ENCODE measurements around the gene TFAP2A.

The TFAP2A gene

GRCh38 chr6:10386220-10386619 lies 28.7 kb downstream of the TFAP2A start:
- Histone ChIP-seq H2AFZ (ENCODE audit: low read length) (no peak overlapping the region), H3K79me2 (ENCODE audit: insufficient read depth, low read length) (no peaks in the 10 kb centered on the region), H3K27ac (ENCODE audit: low read depth, low read length, poor library complexity, severe bottlenecking) (no peak overlapping the region), H4K20me1 (ENCODE audit: insufficient read depth, low read length) (no peaks in the 10 kb centered on the region), H3K4me3 (ENCODE audit: low read depth, low read length, poor library complexity, severe bottlenecking) (no peak overlapping the region), H3K4me1 (ENCODE audit: insufficient read depth, low read length, severe bottlenecking) (no peaks in the 10 kb centered on the region), H3K27me3 (ENCODE audit: insufficient read depth, low read length) (peaks cover 5% of the 10 kb centered on the region; the same call in 1 of the 2 replicates), H3K9me3 (ENCODE audit: low read length) (no peaks in the 10 kb centered on the region), H3K9ac (ENCODE audit: low read length) (no peak overlapping the region), H3K9me2 (ENCODE audit: low read depth, low read length) (no peaks in the 10 kb centered on the region), H3K36me3 (ENCODE audit: insufficient read depth, low read length) (no peaks in the 10 kb centered on the region), H3K4me2 (ENCODE audit: low read length) (no peak overlapping the region), H3F3A (ENCODE audit: insufficient read depth, low read length) (no peaks in the 10 kb centered on the region)
- no peak for TF ChIP-seq CTCF (IDR thresholded peaks at IDR 0.05; ENCODE audit: low read length)
- TF ChIP-seq EZH2 (IDR thresholded peaks at IDR 0.05; ENCODE audit: borderline replicate concordance, low read length): no peak

GRCh38 chr6:10385524-10386132 lies 29.2 kb downstream of the TFAP2A start:
- Histone ChIP-seq H3F3A (ENCODE audit: insufficient read depth, low read length) (no peaks in the 10 kb centered on the region), H3K9me3 (ENCODE audit: low read length) (no peaks in the 10 kb centered on the region), H2AFZ (ENCODE audit: low read length) (no peak overlapping the region), H3K9ac (ENCODE audit: low read length) (no peak overlapping the region), H3K9me2 (ENCODE audit: low read depth, low read length) (no peaks in the 10 kb centered on the region), H3K27me3 (ENCODE audit: insufficient read depth, low read length) (0 out of 2 replicates have a peak, but pooled peaks cover 5% of the 10 kb centered on the region), H3K79me2 (ENCODE audit: insufficient read depth, low read length) (no peaks in the 10 kb centered on the region), H3K4me1 (ENCODE audit: insufficient read depth, low read length, severe bottlenecking) (no peaks in the 10 kb centered on the region), H3K27ac (ENCODE audit: low read depth, low read length, poor library complexity, severe bottlenecking) (no peak overlapping the region), H3K4me2 (ENCODE audit: low read length) (no peak overlapping the region), H4K20me1 (ENCODE audit: insufficient read depth, low read length) (no peaks in the 10 kb centered on the region), H3K36me3 (ENCODE audit: insufficient read depth, low read length) (no peaks in the 10 kb centered on the region), H3K4me3 (ENCODE audit: low read depth, low read length, poor library complexity, severe bottlenecking) (no peak overlapping the region)
- TF ChIP-seq EZH2 (IDR thresholded peaks at IDR 0.05; ENCODE audit: borderline replicate concordance, low read length) (no peak), CTCF (IDR thresholded peaks at IDR 0.05; ENCODE audit: low read length) (no peak)

GRCh38 chr6:10384610-10385523 lies 30.0 kb downstream of the TFAP2A start:
- H3K27ac ChIP-seq (ENCODE audit: low read depth, low read length, poor library complexity, severe bottlenecking): no peak overlapping the region
- H3K36me3 ChIP-seq (ENCODE audit: insufficient read depth, low read length): no peaks in the 10 kb centered on the region
- no peak overlapping the region for H2AFZ ChIP-seq (ENCODE audit: low read length)
- H4K20me1 ChIP-seq (ENCODE audit: insufficient read depth, low read length): no peaks in the 10 kb centered on the region
- H3K4me3 ChIP-seq (ENCODE audit: low read depth, low read length, poor library complexity, severe bottlenecking): no peak overlapping the region
- no peaks in the 10 kb centered on the region for H3K9me3 ChIP-seq (ENCODE audit: low read length)
- no peaks in the 10 kb centered on the region for H3K27me3 ChIP-seq (ENCODE audit: insufficient read depth, low read length)
- H3K9ac ChIP-seq (ENCODE audit: low read length): no peak overlapping the region
- H3K9me2 ChIP-seq (ENCODE audit: low read depth, low read length): no peaks in the 10 kb centered on the region
- TF ChIP-seq CTCF (IDR thresholded peaks at IDR 0.05; ENCODE audit: low read length) (no peak), EZH2 (IDR thresholded peaks at IDR 0.05; ENCODE audit: borderline replicate concordance, low read length) (no peak)
- no peaks in the 10 kb centered on the region for H3K4me1 ChIP-seq (ENCODE audit: insufficient read depth, low read length, severe bottlenecking)
- H3K79me2 ChIP-seq (ENCODE audit: insufficient read depth, low read length): no peaks in the 10 kb centered on the region
- no peaks in the 10 kb centered on the region for H3F3A ChIP-seq (ENCODE audit: insufficient read depth, low read length)
- H3K4me2 ChIP-seq (ENCODE audit: low read length): no peak overlapping the region
